T-helper 9 cell (primary cell): ENCODE data around the gene OR2V2.
"Not testable (repeated sequence)": the region's sequence is repeated elsewhere in the genome, so short reads cannot be mapped to it uniquely, and the experiment has no call there.

ENCODE experiments used
- DNase-seq: peaks from one replicate; pipeline ENCODE4 v3.0.0-alpha.2; 2020

OR2V2 gene

DNA sequence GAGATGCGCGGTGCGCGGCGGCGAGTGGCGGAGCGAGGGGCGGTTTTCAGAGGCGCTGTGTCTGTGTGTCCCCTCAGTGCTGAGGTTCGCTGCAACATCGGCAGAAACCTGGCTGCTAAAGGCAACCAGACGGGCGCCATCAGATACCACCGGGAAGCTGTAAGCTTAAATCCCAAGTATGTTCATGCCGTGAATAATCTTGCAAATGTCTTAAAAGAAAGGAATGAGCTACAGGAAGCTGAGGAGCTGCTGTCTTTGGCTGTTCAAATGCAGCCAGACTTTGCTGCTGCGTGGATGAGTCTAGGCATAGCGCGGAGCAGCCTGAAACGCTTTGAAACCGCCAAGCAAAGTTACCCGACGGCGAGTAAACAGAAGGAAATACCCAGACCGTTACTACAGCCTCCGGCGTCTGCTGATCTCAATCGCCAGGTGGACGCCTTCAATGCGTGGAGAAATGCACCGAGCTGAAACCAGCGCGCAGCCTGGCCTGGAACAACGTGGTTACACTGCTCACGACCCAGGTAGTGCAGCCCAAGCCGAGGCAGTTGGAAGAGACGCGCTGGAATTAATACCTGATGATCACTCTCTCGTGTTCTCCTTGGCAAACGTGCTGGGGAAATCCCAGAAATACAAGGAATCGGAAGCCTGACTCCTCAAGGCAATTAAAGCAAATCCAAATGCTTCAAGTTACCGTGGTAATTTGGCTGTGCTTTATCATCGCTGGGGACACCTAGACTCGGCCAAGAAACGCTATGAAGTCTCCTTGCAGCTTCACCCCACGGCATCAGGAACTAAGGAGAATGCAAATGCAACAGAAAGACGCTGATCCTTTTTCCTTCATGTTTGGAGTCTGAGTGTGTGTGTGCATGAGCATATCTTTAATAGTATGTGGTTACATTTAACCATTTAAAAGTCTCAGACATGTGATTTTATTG is 32.3 kb upstream of the OR2V2 start:
- DNase-seq = no peak

GRCh38 chr5:181118369-181118768 is 29.0 kb upstream of the OR2V2 start:
- no peak for DNase-seq

DNA sequence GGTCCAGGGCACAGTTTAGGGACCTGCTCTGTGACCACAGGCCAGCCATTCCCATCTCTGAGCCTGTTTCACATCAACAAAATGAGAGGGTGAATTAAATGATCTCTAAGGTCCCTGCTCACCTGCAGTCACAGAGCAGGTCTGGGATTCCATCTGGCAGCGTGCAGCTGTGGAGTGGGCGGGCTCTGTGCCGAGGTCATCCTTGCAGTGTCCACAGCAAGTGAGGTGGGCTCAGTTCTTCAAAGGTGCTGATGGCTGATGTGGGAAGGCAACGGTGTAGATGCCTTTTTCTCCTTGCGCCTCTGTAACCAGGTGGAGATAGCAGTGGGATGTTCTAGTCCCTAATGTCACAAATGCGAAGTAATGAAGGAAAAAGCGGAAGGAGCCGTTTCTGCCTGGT is 28.3 kb upstream of the OR2V2 start:
- no peak for DNase-seq

DNA sequence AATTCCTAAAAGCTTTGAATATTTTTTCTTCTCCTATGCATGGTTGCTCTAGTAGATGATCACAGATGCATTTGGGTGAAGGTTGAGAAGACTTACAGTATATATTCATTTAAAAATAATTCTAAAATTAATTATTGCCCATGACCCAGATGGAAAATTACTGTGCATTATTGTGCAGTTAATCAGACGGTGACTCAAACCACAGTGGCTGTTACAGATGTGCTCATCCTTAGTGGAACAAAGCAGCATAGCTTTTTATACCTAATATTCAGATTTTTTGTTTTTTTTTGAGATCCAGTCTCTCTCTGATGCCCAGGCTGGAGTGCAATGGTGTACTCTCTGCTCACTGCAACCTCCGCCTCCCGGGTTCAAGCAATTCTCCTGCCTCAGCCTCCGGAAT is 27.1 kb upstream of the OR2V2 start:
- DNase-seq = no peak

DNA sequence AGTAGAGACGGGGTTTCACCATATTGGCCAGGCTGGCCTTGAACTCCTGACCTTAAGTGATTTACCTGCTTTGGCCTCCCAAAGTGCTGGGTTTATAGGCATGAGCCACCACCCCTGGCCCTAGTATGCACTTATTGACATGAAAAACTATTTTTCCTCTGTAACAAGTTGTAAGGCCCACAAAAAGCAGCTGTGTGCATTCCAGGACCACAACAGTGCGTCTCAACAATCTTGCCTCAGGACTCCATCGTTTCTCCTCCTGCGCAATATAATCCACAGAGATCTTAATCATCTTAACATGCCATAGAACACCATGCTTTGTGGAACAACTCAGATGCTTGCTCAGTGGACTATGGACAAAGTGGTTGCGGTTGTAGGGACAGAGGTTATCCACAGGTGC is 26.6 kb upstream of the OR2V2 start:
- DNase-seq = no peak

- DNase-seq = no peak
These were observed 25.5 kb upstream of the OR2V2 start for GRCh38 chr5:181121675-181122561.

GRCh38 chr5:181124526-181124925 is 22.9 kb upstream of the OR2V2 start:
- DNase-seq = no peak

- no peak for DNase-seq
These were observed 20.5 kb upstream of the OR2V2 start for GRCh38 chr5:181126841-181127240.

DNA sequence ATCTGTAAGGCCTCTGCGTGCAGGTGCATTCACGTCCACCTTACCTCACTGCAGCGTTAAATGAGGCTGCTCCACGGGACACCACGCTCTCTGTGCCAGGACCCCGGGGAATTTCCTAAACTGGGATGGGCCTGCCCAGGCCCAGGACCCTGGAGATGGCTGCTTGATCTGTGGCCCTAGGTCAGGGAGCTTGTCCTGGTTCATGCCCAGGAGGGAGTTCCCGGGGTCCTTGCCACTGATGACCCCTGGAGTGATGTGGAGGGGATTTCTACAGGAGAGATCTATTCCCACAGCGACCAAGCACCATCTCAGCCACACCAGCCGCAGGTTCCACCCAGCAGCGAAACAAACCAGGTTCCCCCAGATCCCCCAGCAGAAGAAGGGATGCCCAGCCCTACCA is 19.9 kb upstream of the OR2V2 start:
- DNase-seq = no peak

GRCh38 chr5:181127907-181128626 is 19.3 kb upstream of the OR2V2 start:
- no peak for DNase-seq

GRCh38 chr5:181129601-181130000 is 17.8 kb upstream of the OR2V2 start:
- no peak for DNase-seq

GRCh38 chr5:181130081-181130480 is 17.3 kb upstream of the OR2V2 start:
- not testable (repeated sequence) for DNase-seq

- no peak for DNase-seq
These were observed 16.4 kb upstream of the OR2V2 start, which contains the start of gene OR2V1 for GRCh38 chr5:181130832-181131496. Gene OR2V1, minus strand, starts transcription at chr5:181131169. Its CDS starts 5,865 bp downstream, at chr5:181125304.

DNA sequence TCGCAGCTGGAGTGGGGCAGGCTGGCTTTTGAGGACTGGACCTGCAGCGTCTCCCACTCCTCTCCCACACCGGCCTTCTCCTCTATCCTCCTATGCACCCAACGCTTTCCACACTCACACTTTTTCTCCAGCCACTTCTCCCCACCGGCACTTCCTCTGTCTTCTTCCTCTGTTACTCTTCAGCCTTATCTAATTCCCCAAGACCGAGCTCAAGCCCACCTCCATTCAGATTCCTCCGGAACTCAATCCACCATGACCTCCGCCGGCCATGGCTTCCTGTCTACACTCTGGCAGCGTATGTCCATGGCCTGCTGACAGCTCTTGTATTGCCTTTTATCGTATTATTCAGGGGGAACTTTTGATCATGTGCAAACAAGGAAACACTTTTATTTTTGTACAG is 15.9 kb upstream of the OR2V2 start:
- DNase-seq = no peak

DNA sequence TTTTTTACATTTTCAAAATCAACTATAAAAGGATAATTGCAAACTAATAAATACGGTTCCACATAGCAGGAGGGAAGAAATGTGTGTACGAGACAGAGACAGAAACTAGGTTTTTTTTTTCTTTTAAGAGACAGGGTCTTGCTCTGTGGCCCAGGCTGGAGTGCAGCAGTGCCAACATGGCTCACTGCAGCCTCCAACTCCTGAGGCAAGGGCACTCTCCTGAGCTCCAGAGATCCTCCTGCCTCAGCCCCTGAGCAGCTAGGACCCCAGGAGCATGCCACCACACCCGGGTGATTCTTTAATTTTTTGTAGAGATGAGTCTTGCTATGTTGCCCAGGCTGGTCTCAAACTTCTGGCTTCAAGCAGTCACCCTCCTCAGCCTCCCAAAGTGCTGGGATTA is 14.3 kb upstream of the OR2V2 start:
- no peak for DNase-seq

DNA sequence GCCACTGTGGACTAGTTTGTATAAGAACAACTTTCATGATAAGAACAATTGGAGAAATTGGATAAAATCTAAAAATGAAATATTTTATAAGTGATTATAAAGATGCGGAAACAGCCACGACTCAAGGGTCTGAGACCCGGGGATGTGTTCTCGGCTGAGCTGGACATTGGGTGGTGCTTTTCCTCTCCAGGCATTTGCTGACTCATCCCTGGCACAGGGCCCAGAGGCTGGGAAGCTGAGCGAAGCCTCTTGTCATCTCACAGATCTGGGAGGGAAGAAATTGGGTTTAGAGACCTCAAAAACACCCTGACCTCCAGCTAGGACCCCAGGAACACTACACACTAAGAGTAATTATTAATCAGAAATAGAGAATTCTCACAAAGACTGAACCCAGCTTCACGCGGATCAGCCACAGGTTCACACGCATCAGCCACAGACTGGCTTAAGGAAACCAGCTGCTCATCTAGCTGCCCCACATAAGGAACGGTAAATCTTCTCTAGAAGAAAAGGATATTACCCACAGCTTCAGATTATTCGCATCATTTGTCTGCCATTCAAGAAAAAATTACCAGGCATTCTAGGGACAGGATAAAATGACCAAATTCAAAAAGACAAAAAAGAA is 13.7 kb upstream of the OR2V2 start:
- DNase-seq = no peak

GRCh38 chr5:181134259-181134658 is 13.1 kb upstream of the OR2V2 start:
- DNase-seq = no peak

- DNase-seq = no peak
These were observed 10.9 kb upstream of the OR2V2 start for GRCh38 chr5:181136361-181136955.

DNA sequence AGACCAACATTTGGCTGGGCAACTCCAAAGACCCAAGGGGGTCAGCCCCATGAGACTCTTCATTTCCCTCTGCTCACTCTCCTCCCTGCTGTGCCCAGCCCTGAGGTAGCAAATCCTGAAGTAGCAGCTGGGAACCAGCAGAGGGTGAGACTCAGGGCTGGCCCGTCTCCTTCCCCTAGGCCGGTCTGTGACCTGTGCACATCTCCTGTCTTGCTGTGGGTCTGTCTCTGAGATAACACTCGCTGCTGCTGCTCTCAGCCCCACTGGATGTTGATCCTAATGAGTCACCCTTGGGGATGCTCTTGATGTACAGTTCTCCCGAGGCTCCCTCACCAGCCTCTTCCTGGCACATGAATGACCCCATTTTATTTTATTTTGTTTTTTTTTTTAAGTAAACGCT is 9.1 kb upstream of the OR2V2 start:
- DNase-seq = no peak

- no peak for DNase-seq
These were observed 6.6 kb upstream of the OR2V2 start for GRCh38 chr5:181140766-181141165.

- no peak for DNase-seq
These were observed 5.3 kb upstream of the OR2V2 start for GRCh38 chr5:181142054-181142453.

- DNase-seq = no peak
These were observed 2.3 kb upstream of the OR2V2 start for GRCh38 chr5:181145133-181145532.
